DOHH2 (cell line): ENCODE data around the gene ME3.

ENCODE experiments used
- CTCF ChIP-seq: fragments of 200-600 bp; sonication (generic); IDR thresholded peaks from one replicate; pipeline ENCODE4 v1.5.1; 2014; ENCODE audit warnings: antibody characterized with exemption, mild to moderate bottlenecking, low read depth, low read length; ENCODE audit not compliant: poor library complexity, severe bottlenecking
- EZH2phosphoT487 ChIP-seq: fragments of 200-600 bp; sonication (generic); IDR thresholded peaks from 2 replicates; pipeline ENCODE4 v1.6.1; 2017; ENCODE audit warnings: borderline replicate concordance, mild to moderate bottlenecking, antibody characterized with exemption, low read length, moderate library complexity, mixed read lengths

DNA sequence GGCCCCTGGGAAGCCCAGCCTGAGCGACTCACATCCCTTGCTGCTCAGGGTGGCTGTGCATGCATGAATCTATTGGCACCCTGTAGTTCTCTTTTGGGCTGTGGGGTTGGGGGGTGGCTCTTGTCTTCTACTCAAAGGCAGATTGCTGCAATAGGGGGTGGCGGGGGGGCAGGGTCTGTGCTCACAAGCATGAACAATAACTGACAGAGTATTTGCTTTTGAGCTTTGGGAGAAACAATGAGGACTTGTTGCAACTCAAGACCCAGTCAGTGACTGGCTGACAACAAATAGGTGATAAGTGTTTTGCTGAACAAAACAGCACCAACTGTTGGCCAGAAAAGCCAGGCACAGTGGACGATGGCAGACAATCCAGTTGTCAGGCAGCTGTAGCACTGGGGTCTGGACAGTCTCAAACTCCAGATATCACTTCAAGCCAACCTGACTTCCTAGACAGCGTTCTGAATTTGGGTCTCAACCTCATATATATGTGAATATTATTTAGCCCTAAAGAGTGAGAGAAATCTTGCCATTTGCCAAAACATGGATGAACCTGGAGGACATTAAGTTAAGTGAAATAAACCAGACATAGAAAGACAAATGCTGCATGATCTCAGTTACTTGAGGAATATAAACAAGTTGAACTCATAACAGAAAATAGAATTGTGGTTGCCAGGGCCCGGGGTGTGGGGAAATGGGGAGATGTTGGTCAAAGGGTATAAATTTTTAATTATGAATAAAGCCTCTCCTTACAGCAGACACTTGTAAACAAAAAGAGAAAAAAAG, 61.7 kb downstream of the ME3 start:
- TF ChIP-seq CTCF (no peak), EZH2phosphoT487 (no peak)
